Measurements from ENCODE around the gene CANT1.
"Not testable (repeated sequence)": the region's sequence is repeated elsewhere in the genome, so short reads cannot be mapped to it uniquely, and the experiment has no call there.

Gene CANT1

DNA sequence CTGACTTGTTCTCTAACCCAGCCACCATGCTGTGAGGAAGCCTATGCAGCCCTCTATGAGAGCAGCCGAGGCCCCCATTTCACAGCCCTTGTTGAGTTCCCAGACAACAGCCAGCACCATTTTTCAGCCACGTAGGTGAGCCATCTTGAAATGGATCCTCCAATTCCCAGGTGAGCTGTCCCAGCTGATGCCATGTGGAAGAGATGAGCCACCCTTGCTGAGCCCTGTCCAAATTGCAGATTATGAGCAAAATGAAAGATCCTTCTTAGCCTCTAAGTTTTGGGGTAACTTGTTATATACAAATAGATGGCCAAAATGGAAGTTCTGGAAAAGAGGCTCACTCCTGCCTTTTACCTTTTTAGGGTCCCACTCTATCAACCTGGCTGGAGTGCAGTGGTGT, 58.7 kb downstream of the CANT1 start:
- no peak for DNase-seq (ENCODE audit: low read depth)
- H3K4me3 ChIP-seq (ENCODE audit: control insufficient read depth, low read depth, low read length): no peak overlapping the region
- TF ChIP-seq, protein P1, sequence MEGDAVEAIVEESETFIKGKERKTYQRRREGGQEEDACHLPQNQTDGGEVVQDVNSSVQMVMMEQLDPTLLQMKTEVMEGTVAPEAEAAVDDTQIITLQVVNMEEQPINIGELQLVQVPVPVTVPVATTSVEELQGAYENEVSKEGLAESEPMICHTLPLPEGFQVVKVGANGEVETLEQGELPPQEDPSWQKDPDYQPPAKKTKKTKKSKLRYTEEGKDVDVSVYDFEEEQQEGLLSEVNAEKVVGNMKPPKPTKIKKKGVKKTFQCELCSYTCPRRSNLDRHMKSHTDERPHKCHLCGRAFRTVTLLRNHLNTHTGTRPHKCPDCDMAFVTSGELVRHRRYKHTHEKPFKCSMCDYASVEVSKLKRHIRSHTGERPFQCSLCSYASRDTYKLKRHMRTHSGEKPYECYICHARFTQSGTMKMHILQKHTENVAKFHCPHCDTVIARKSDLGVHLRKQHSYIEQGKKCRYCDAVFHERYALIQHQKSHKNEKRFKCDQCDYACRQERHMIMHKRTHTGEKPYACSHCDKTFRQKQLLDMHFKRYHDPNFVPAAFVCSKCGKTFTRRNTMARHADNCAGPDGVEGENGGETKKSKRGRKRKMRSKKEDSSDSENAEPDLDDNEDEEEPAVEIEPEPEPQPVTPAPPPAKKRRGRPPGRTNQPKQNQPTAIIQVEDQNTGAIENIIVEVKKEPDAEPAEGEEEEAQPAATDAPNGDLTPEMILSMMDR (conservative IDR thresholded peaks at IDR 0.05; ENCODE audit: control insufficient read depth, insufficient read depth, low read depth, low read length): no peak

DNA sequence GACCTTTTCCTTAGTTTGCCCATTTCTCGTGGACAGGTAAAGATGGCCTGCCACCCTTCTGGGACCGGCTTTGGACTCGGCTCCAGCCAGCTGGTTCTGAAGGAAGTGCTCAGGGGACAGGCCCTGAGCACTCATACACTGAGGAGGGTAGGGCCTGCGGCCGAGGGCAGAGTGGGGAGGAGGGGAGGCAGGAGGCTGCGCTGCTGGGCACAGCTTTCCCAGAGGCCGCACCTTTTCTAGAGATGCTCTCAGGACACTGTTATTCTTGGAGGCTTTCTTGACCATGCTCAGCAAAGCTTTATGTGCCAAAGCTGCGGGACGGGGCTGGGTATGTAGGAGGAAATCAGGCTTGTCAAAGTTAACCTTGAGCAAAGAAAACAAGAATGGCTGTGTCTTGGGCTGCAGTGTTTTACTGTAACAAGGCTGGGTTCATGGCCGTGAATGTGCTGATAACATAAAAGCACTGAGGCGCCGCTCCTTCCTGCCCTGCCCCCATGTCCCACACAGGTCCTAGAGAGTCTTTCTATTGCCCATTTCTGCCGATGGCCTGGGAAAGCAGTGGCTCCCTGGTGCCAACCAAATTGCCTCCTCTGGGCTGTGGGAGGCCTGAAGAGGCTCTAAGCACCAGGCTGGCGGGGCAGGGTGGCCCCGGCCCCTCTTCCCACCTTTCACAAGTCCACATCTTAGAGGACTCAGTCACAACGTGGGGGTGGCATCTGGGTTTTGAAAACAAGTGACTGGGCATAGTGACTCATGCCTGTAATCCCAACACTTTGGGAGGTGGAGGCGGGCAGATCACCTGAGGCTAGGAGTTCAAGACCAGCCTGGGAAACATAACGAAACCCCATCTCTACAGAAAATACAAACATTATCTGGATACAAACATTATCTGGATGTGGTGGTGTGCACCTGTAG, 62.1 kb downstream of the CANT1 start:
- DNase-seq (ENCODE audit: low read depth): no peak
- no peak overlapping the region for H3K4me3 ChIP-seq (ENCODE audit: control insufficient read depth, low read depth, low read length)
- TF ChIP-seq, protein P1 (conservative IDR thresholded peaks at IDR 0.05; ENCODE audit: control insufficient read depth, insufficient read depth, low read depth, low read length): no peak

DNA sequence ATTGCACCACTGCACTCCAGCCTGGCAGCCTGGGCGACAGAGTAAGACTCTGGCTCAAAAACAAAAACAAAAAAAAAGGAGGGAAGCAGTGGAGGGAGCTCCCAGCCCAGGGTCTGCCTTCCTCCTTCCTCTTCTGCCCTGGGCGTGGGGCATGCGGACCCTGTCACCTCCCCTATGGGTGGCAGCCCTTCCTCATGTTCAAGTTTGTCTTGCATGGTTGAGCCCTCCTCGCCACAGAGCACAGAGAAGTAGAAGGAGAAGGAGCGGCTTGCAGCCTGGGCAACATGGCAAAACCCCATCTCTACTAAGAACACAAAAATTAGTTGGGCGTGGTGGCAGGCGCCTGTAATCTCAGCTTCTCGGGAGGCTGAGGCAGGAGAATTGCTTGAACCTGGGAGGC, 62.9 kb downstream of the CANT1 start:
- TF ChIP-seq, protein P1 (conservative IDR thresholded peaks at IDR 0.05; ENCODE audit: control insufficient read depth, insufficient read depth, low read depth, low read length): no peak
- H3K4me3 ChIP-seq (ENCODE audit: control insufficient read depth, low read depth, low read length): no peak overlapping the region
- DNase-seq (ENCODE audit: low read depth): no peak

DNA sequence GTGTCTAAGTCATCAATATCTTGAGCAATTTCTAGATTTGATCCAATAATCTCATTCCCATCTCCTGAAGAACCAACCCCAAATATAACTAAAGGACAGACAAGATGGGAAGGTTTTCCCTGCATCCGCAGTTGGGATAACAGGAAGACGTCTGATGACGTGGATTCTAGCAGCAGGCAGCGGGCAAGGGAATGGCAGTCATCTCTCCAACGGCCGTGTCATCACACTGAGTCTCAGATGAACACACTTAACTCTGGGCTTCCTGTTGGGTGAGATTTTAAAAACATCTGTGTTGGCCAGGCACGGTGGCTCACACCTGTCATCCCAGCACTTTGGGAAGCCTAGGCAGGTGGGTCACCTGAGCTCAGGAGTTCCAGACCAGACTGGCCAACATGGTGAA, 63.4 kb downstream of the CANT1 start:
- no peak overlapping the region for H3K4me3 ChIP-seq (ENCODE audit: control insufficient read depth, low read depth, low read length)
- TF ChIP-seq, protein P1 (conservative IDR thresholded peaks at IDR 0.05; ENCODE audit: control insufficient read depth, insufficient read depth, low read depth, low read length): no peak
- DNase-seq (ENCODE audit: low read depth): no peak

DNA sequence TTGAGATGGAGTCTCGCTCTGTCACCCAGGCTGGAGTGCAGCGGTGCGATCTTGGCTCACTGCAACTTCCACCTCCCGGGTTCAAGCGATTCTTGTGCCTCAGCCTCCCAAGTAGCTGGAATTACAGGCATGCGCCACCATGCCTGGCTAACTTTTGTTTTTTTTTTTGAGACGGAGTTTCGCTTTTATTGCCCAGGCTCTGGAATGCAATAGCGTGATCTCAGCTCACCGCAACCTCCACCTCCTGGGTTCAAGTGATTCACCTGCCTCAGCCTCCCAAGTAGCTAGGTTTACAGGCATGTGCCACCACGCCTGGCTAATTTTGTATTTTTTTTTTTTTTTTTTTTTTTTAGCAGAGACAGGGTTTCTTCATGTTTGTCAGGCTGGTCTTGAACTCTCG, 64.1 kb downstream of the CANT1 start:
- not testable (repeated sequence) for DNase-seq (ENCODE audit: low read depth); H3K4me3 ChIP-seq (ENCODE audit: control insufficient read depth, low read depth, low read length)

DNA sequence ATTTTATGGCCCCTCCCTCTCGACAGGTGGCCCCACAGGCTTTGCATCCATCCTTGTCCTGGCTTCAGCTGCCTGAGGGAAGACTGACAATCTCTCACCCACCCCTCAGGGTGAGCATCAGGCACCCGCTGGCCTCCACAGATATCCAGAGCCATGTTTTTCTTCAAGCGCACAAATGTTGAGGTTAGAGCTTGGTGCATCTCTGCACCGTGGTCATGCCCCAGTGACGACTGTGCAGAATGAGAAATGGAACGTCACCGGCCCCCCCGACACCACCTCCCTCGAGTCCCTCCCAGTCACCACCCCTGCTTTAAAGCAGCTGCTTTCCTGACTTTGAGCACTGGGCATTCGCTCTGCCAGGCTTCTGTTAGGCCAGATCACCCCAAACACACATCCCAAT, 64.6 kb downstream of the CANT1 start:
- H3K4me3 ChIP-seq (ENCODE audit: control insufficient read depth, low read depth, low read length): no peak overlapping the region
- DNase-seq (ENCODE audit: low read depth): no peak
- TF ChIP-seq, protein P1 (conservative IDR thresholded peaks at IDR 0.05; ENCODE audit: control insufficient read depth, insufficient read depth, low read depth, low read length): no peak

DNA sequence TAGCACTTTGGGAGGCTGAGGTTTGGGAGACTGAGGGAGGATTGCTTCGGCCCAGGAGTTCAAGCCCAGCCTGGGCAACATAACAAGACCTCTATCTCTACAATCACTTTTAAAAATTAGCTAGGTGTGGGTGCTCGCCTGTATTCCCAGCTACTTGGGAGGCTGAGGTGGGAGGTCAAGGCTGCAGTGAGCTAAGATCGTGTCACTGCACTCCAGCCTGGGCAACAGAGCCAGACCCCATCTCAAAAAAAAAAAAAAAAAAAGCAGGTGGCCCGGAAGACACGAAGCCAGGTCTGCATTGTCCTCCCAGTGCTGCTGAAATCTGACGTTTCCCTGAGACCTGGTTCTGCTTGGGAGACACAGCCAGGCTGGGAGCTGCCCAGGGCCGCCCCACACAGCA, 65.5 kb downstream of the CANT1 start:
- TF ChIP-seq, protein P1 (conservative IDR thresholded peaks at IDR 0.05; ENCODE audit: control insufficient read depth, insufficient read depth, low read depth, low read length): no peak
- DNase-seq (ENCODE audit: low read depth): no peak
- no peak overlapping the region for H3K4me3 ChIP-seq (ENCODE audit: control insufficient read depth, low read depth, low read length)
